ENCODE data around the gene PIPOX.

GRCh38 chr17:29042679-29043538 is at the start of gene PIPOX:
- TF ChIP-seq CTCF (IDR thresholded peaks at IDR 0.05; ENCODE audit: low read depth, low read length, poor library complexity, severe bottlenecking) (no peak), EZH2phosphoT487 (IDR thresholded peaks at IDR 0.05; ENCODE audit: borderline replicate concordance, low read length) (no peak)

Measured in DOHH2 (cell line).